DOHH2 (cell line): ENCODE measurements around the gene KIF26B.

Experiments
- EZH2phosphoT487 ChIP-seq: fragments of 200-600 bp; sonication (generic); IDR thresholded peaks from 2 replicates; pipeline ENCODE4 v1.6.1; 2017; ENCODE audit warnings: borderline replicate concordance, mild to moderate bottlenecking, antibody characterized with exemption, low read length, moderate library complexity, mixed read lengths
- TF ChIP-seq, protein P1 (sequence below): fragments of 200-600 bp; sonication (generic); IDR thresholded peaks from one replicate; pipeline ENCODE4 v1.5.1; 2014; ENCODE audit warnings: antibody characterized with exemption, mild to moderate bottlenecking, low read depth, low read length; ENCODE audit not compliant: poor library complexity, severe bottlenecking

GRCh38 chr1:245361065-245361464, 206.3 kb downstream of the KIF26B start:
- TF ChIP-seq, protein P1, sequence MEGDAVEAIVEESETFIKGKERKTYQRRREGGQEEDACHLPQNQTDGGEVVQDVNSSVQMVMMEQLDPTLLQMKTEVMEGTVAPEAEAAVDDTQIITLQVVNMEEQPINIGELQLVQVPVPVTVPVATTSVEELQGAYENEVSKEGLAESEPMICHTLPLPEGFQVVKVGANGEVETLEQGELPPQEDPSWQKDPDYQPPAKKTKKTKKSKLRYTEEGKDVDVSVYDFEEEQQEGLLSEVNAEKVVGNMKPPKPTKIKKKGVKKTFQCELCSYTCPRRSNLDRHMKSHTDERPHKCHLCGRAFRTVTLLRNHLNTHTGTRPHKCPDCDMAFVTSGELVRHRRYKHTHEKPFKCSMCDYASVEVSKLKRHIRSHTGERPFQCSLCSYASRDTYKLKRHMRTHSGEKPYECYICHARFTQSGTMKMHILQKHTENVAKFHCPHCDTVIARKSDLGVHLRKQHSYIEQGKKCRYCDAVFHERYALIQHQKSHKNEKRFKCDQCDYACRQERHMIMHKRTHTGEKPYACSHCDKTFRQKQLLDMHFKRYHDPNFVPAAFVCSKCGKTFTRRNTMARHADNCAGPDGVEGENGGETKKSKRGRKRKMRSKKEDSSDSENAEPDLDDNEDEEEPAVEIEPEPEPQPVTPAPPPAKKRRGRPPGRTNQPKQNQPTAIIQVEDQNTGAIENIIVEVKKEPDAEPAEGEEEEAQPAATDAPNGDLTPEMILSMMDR, result no peak
- no peak for TF ChIP-seq EZH2phosphoT487
